Measurements from ENCODE around the gene UGT1A9. TPM values are rescaled to one million over a fixed set of nuclear protein-coding genes. Genes with fewer than 3 reads are reported as not detected.

UGT1A9 gene
- total and polyA plus RNA-seq, 10 of the 15 experiments (the other 5 are each of a cell fraction or from before 2014, with no cell fraction given): 0.07 TPM; not detected in 9

GRCh38 chr2:233764264-233764663 is 92.6 kb downstream of the UGT1A9 start (continued):
- TF ChIP-seq PAX5 (IDR thresholded peaks at IDR 0.05; ENCODE audit: borderline replicate concordance, low read depth, low read length) (no peak), KLF5 (IDR thresholded peaks at IDR 0.05; ENCODE audit: partially characterized antibody) (no peak), NR2C1 (IDR thresholded peaks at IDR 0.05) (no peak), BHLHE40 (IDR thresholded peaks at IDR 0.05; ENCODE audit: borderline replicate concordance in 1 of 2, low read depth in 2 of 2, low read length in 1 of 2) (no peak), ZBTB33 (IDR thresholded peaks at IDR 0.05) (no peak), ZZZ3 (IDR thresholded peaks at IDR 0.05; ENCODE audit: control insufficient read depth, insufficient read length, low read depth) (no peak), USF2 (IDR thresholded peaks at IDR 0.05; ENCODE audit: borderline replicate concordance, low read depth, low read length) (no peak), ASH2L (IDR thresholded peaks at IDR 0.05; ENCODE audit: borderline replicate concordance, low read depth) (no peak), IKZF2 (IDR thresholded peaks at IDR 0.05) (no peak)
- TF ChIP-seq, protein P1, sequence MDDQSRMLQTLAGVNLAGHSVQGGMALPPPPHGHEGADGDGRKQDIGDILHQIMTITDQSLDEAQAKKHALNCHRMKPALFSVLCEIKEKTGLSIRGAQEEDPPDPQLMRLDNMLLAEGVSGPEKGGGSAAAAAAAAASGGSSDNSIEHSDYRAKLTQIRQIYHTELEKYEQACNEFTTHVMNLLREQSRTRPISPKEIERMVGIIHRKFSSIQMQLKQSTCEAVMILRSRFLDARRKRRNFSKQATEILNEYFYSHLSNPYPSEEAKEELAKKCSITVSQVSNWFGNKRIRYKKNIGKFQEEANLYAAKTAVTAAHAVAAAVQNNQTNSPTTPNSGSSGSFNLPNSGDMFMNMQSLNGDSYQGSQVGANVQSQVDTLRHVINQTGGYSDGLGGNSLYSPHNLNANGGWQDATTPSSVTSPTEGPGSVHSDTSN (IDR thresholded peaks at IDR 0.05; ENCODE audit: insufficient replicate concordance, low read depth, low read length): no peak
- TF ChIP-seq, protein P2, sequence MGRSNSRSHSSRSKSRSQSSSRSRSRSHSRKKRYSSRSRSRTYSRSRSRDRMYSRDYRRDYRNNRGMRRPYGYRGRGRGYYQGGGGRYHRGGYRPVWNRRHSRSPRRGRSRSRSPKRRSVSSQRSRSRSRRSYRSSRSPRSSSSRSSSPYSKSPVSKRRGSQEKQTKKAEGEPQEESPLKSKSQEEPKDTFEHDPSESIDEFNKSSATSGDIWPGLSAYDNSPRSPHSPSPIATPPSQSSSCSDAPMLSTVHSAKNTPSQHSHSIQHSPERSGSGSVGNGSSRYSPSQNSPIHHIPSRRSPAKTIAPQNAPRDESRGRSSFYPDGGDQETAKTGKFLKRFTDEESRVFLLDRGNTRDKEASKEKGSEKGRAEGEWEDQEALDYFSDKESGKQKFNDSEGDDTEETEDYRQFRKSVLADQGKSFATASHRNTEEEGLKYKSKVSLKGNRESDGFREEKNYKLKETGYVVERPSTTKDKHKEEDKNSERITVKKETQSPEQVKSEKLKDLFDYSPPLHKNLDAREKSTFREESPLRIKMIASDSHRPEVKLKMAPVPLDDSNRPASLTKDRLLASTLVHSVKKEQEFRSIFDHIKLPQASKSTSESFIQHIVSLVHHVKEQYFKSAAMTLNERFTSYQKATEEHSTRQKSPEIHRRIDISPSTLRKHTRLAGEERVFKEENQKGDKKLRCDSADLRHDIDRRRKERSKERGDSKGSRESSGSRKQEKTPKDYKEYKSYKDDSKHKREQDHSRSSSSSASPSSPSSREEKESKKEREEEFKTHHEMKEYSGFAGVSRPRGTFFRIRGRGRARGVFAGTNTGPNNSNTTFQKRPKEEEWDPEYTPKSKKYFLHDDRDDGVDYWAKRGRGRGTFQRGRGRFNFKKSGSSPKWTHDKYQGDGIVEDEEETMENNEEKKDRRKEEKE (IDR thresholded peaks at IDR 0.05): no peak
- TF ChIP-seq, protein P3, sequence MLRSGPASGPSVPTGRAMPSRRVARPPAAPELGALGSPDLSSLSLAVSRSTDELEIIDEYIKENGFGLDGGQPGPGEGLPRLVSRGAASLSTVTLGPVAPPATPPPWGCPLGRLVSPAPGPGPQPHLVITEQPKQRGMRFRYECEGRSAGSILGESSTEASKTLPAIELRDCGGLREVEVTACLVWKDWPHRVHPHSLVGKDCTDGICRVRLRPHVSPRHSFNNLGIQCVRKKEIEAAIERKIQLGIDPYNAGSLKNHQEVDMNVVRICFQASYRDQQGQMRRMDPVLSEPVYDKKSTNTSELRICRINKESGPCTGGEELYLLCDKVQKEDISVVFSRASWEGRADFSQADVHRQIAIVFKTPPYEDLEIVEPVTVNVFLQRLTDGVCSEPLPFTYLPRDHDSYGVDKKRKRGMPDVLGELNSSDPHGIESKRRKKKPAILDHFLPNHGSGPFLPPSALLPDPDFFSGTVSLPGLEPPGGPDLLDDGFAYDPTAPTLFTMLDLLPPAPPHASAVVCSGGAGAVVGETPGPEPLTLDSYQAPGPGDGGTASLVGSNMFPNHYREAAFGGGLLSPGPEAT (IDR thresholded peaks at IDR 0.05; ENCODE audit: low read depth): no peak
